OCI-LY7 (cell line): Measurements from ENCODE around the gene ADNP2. TPM values are rescaled to one million over a fixed set of nuclear protein-coding genes. Genes with fewer than 3 reads are reported as not detected.

Experiments used
- BruUV-seq: library from RNA; stranded (reverse); fragments of 400-500 nt; replicated peaks from 2 replicates; lab custom pipeline; 2021; lab: Mats Ljungman, UMichigan
- CTCF ChIA-PET: fragments of 300-600 bp; sonication (Branson Sonifier 250); formaldehyde crosslinking; loops from one replicate; lab custom pipeline; 2022; ENCODE audit warnings: antibody characterized with exemption; ENCODE audit not compliant: unreplicated experiment; lab: Charles Lee
- POLR2A ChIA-PET: fragments of 300-600 bp; sonication (Branson Sonifier 250); formaldehyde crosslinking; loops from one replicate; lab custom pipeline; 2022; ENCODE audit warnings: antibody characterized with exemption; lab: Charles Lee
- DNase-seq: peaks from one replicate; pipeline ENCODE4 v3.0.0-alpha.2; 2015; ENCODE audit warnings: low spot score
- H2AFZ ChIP-seq: fragments of 200-600 bp; sonication (generic), shearing (Covaris generic); 2 replicates; pipeline ENCODE4 v1.6.1; 2014; ENCODE audit warnings: mild to moderate bottlenecking, antibody characterized with exemption, low read length, moderate library complexity
- H3K27ac ChIP-seq: fragments of 200-600 bp; sonication (generic); 2 replicates; pipeline ENCODE4 v1.5.1; 2014; ENCODE audit warnings: mixed run types, low read depth, mild to moderate bottlenecking, moderate library complexity, low read length, inconsistent platforms; ENCODE audit not compliant: poor library complexity, severe bottlenecking
- H3K36me3 ChIP-seq: fragments of 200-600 bp; sonication (generic); 2 replicates; pipeline ENCODE4 v1.6.1; 2014; ENCODE audit warnings: mild to moderate bottlenecking, antibody characterized with exemption, low read length, moderate library complexity, mixed read lengths; ENCODE audit not compliant: insufficient read depth
- H3K4me1 ChIP-seq: fragments of 200-600 bp; sonication (generic); 2 replicates; pipeline ENCODE4 v1.5.1; 2014; ENCODE audit warnings: mild to moderate bottlenecking, low read length; ENCODE audit not compliant: insufficient read depth, poor library complexity, severe bottlenecking
- H3K4me2 ChIP-seq: fragments of 200-600 bp; sonication (generic); 2 replicates; pipeline ENCODE4 v1.6.1; 2014; ENCODE audit warnings: mild to moderate bottlenecking, low read length
- H3K4me3 ChIP-seq: fragments of 200-600 bp; sonication (generic); 2 replicates; pipeline ENCODE4 v1.5.1; 2014; ENCODE audit warnings: mild to moderate bottlenecking, low read depth, low read length; ENCODE audit not compliant: poor library complexity, severe bottlenecking
- H3K79me2 ChIP-seq: fragments of 200-600 bp; sonication (generic); 2 replicates; pipeline ENCODE4 v1.6.1; 2016; ENCODE audit warnings: low read depth, mild to moderate bottlenecking, low read length, moderate library complexity, mixed read lengths; ENCODE audit not compliant: insufficient read depth
- H3K9me2 ChIP-seq: fragments of 200-600 bp; sonication (generic); 2 replicates; pipeline ENCODE4 v1.6.1; 2016; ENCODE audit warnings: mild to moderate bottlenecking, low read length, mixed read lengths; ENCODE audit not compliant: insufficient read depth
- H3K9me3 ChIP-seq: fragments of 200-600 bp; sonication (generic); 2 replicates; pipeline ENCODE4 v1.6.1; 2014; ENCODE audit warnings: mild to moderate bottlenecking, mixed run types, low read length, mixed read lengths
- H4K20me1 ChIP-seq: fragments of 200-600 bp; sonication (generic); 2 replicates; pipeline ENCODE4 v1.6.1; 2014; ENCODE audit warnings: mild to moderate bottlenecking, antibody characterized with exemption, low read length, moderate library complexity, mixed read lengths; ENCODE audit not compliant: insufficient read depth
- EZH2phosphoT487 ChIP-seq: fragments of 200-600 bp; sonication (generic); IDR thresholded peaks from 2 replicates; pipeline ENCODE4 v1.6.1; 2018; ENCODE audit warnings: low read depth, borderline replicate concordance, mild to moderate bottlenecking, mixed run types, antibody characterized with exemption, low read length, moderate library complexity, mixed read lengths
- intact Hi-C: fragments of 100-400 bp; cut with micrococcal nuclease; formaldehyde crosslinking; loops from one replicate; pipeline ENCODE4 v1.10.0; 2022; ENCODE audit not compliant: unreplicated experiment
- total RNA-seq, 2 experiments: library from RNA; depleted of rRNA in 1 of 2; stranded (reverse); fragments of >200 nt in 1 of 2; shearing (Covaris generic) in 1 of 2; gene quantifications; 2 replicates each; pipeline ENCODE4 v1.2.3, GENCODE V29; 2014 to 2022
- TF ChIP-seq, protein P1 (sequence below): fragments of 200-600 bp; sonication (generic); conservative IDR thresholded peaks from 2 replicates; pipeline ENCODE4 v1.5.1; 2014; ENCODE audit warnings: mild to moderate bottlenecking, antibody characterized with exemption, low read length, moderate library complexity, mixed read lengths

ADNP2 gene
- total RNA-seq, 2 experiments from 2014 or later, result 14.0 to 14.9 TPM

DNA sequence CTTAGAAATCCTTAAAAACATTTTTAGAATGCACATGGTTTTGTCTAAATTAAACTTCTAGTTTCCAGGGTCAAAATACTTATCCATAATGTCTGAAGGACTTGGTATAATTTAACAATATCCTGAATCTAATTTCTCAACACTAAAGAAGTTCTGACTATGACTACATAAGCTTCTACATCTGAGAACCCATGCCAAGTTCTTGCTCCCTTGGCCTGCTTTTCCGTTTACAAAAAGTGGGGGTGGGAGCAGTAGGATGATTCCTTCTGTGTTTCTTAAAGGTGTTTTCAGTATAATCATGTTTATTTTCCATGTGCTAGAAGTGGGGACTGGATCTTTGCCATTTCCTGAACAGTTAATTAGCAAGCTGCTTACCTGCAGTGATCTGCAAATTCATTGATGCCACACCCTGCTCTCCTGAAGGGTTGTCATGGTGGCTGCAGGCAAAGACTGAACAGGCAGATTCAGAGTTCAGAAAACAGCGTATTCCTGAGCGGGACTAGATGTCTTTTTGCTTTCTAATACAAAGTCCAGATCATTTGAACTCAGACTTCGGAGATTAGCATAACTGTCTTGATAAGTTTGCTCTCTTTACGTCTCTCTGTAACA, 36.2 kb downstream of the ADNP2 start:
- CTCF ChIA-PET, result no interaction called here
- H3K79me2 ChIP-seq, result no peaks in the 10 kb centered on the region
- no peaks in the 10 kb centered on the region for H3K9me3 ChIP-seq
- BruUV-seq, result no TSS peak
- TF ChIP-seq, protein P1, sequence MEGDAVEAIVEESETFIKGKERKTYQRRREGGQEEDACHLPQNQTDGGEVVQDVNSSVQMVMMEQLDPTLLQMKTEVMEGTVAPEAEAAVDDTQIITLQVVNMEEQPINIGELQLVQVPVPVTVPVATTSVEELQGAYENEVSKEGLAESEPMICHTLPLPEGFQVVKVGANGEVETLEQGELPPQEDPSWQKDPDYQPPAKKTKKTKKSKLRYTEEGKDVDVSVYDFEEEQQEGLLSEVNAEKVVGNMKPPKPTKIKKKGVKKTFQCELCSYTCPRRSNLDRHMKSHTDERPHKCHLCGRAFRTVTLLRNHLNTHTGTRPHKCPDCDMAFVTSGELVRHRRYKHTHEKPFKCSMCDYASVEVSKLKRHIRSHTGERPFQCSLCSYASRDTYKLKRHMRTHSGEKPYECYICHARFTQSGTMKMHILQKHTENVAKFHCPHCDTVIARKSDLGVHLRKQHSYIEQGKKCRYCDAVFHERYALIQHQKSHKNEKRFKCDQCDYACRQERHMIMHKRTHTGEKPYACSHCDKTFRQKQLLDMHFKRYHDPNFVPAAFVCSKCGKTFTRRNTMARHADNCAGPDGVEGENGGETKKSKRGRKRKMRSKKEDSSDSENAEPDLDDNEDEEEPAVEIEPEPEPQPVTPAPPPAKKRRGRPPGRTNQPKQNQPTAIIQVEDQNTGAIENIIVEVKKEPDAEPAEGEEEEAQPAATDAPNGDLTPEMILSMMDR, result no peak
- no peak overlapping the region for H3K4me2 ChIP-seq
- POLR2A ChIA-PET, result no interaction called here
- no peaks in the 10 kb centered on the region for H3K9me2 ChIP-seq
- H2AFZ ChIP-seq, result no peak overlapping the region
- H3K36me3 ChIP-seq, result no peaks in the 10 kb centered on the region; the same call in none of the 2 replicates
- no peak overlapping the region for H3K27ac ChIP-seq
- H3K4me1 ChIP-seq, result no peaks in the 10 kb centered on the region
- no peak overlapping the region for H3K4me3 ChIP-seq
- DNase-seq, result no peak
- intact Hi-C loops, result no loop called here
- no peaks in the 10 kb centered on the region for H4K20me1 ChIP-seq

- H4K20me1 ChIP-seq, result no peaks in the 10 kb centered on the region
- no peak overlapping the region for H3K4me3 ChIP-seq
- H2AFZ ChIP-seq, result no peak overlapping the region
- H3K9me3 ChIP-seq, result no peaks in the 10 kb centered on the region
- intact Hi-C loops, result no loop called here
- TF ChIP-seq, protein P1, result no peak
- TF ChIP-seq EZH2phosphoT487, result no peak
- CTCF ChIA-PET, result no interaction called here
- H3K36me3 ChIP-seq, result no peaks in the 10 kb centered on the region
- no peaks in the 10 kb centered on the region for H3K4me1 ChIP-seq
- H3K4me2 ChIP-seq, result no peak overlapping the region
- DNase-seq, result no peak
- no peaks in the 10 kb centered on the region for H3K9me2 ChIP-seq
- BruUV-seq, result no TSS peak
- POLR2A ChIA-PET, result no interaction called here
- no peaks in the 10 kb centered on the region for H3K79me2 ChIP-seq
- H3K27ac ChIP-seq, result no peak overlapping the region
These were observed 38.0 kb downstream of the ADNP2 start for GRCh38 chr18:80147037-80147417.

GRCh38 chr18:80147418-80148325, 38.6 kb downstream of the ADNP2 start:
- Histone ChIP-seq H2AFZ (no peak overlapping the region), H3K9me2 (no peaks in the 10 kb centered on the region), H3K4me2 (no peak overlapping the region), H3K27ac (no peak overlapping the region), H3K9me3 (no peaks in the 10 kb centered on the region), H3K36me3 (no peaks in the 10 kb centered on the region), H4K20me1 (no peaks in the 10 kb centered on the region), H3K79me2 (no peaks in the 10 kb centered on the region), H3K4me3 (no peak overlapping the region), H3K4me1 (no peaks in the 10 kb centered on the region)
- POLR2A ChIA-PET, result no interaction called here
- peak; percentile 2 for DNase-seq
- intact Hi-C loops, result no loop called here
- TF ChIP-seq, protein P1, result no peak
- TF ChIP-seq EZH2phosphoT487, result no peak
- CTCF ChIA-PET, result no interaction called here
- no TSS peak for BruUV-seq
